Left colon (tissue), 2 donors: ENCODE measurements around the gene CTSE. TPM values are rescaled to one million over a fixed set of nuclear protein-coding genes. Genes with fewer than 3 reads are reported as not detected.
"Not testable (repeated sequence)": the region's sequence is repeated elsewhere in the genome, so short reads cannot be mapped to it uniquely, and the experiment has no call there.

Source experiments
- ATAC-seq: fragments of 200-7000 bp; cut with Tn5 transposase; one replicate; pipeline ENCODE4 v1.9.1; 2020; ENCODE audit warnings: mild to moderate bottlenecking, moderate library complexity
- DNase-seq, 2 donors: peaks; one replicate each; pipeline ENCODE4 v3.0.0-alpha.2; 2020
- intact Hi-C, 2 donors: fragments of 100-400 bp; cut with DNase I in 1 of 2; cut with micrococcal nuclease in 1 of 2; formaldehyde crosslinking; loops; one replicate each; pipeline versions ENCODE4 v1.11.2 to v1.14.0; 2022; cut with DNase I, micrococcal nuclease
- long read RNA-seq: library from polyadenylated mRNA; unstranded; transcript quantifications from one replicate; pipeline ENCODE4 v2.0.0, GENCODE V29; 2021
- total RNA-seq, 2 donors: library from RNA; stranded (reverse); fragmentation: NEBNext Ultra II Directional; extraction: Animal tissue kit (Norgen Biotek cat#: 25700); gene quantifications; one replicate each; pipeline ENCODE4 v1.2.1, GENCODE V29; 2021
- donor health status: DM: no; HTN: no; CAD: no.
- donor health status: DM: yes; HTN: yes; CAD: no.

Gene CTSE
- 10 to 100 TPM; 20.7 to 57.4 TPM for total RNA-seq
- long read RNA-seq, transcript CTSE-201 (9 exons, 2,228 nt) = major isoform, 29 of 50 reads
- long read RNA-seq, transcript CTSE-202 (8 exons, 2,071 nt) = minor isoform, 20 of 50 reads
- long read RNA-seq, partial matches to known transcripts = 1 of 50 reads
- long read RNA-seq, other reads (novel, unspliced or antisense) = 0 of 50 reads

DNA sequence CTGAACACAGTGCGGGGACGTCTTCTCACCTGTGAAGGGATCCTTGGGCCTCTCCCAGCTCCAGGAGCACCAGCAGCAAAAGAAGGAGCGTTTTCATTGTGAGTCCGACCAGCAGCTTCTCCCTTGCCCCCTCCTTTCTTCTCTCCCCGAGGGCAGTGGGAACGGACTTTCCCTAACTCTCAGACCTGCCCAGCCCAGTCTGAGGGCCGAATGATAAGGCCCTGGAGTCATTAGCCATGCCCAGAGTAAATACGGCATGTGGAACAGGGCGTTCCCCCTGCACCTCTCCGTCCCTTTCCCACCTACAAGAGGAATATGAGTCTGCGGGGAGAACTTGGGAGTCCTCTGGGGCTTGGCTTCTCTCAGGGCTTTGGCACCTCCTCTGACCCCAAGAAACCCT is at the start of gene CTSE:
CTSE (minus strand) TSS at position 201 of the 400 bp plus-strand sequence; CDS start at position 97, 104 bp downstream.
- ATAC-seq (peak; percentile 95), DNase-seq (peak; percentile 52 to 66)
- intact Hi-C loops = loop anchor here in 1 of 2 donors (10.0 kb wide), 1 partner anchor 81 kb away; no protein-coding TSS in a partner anchor

DNA sequence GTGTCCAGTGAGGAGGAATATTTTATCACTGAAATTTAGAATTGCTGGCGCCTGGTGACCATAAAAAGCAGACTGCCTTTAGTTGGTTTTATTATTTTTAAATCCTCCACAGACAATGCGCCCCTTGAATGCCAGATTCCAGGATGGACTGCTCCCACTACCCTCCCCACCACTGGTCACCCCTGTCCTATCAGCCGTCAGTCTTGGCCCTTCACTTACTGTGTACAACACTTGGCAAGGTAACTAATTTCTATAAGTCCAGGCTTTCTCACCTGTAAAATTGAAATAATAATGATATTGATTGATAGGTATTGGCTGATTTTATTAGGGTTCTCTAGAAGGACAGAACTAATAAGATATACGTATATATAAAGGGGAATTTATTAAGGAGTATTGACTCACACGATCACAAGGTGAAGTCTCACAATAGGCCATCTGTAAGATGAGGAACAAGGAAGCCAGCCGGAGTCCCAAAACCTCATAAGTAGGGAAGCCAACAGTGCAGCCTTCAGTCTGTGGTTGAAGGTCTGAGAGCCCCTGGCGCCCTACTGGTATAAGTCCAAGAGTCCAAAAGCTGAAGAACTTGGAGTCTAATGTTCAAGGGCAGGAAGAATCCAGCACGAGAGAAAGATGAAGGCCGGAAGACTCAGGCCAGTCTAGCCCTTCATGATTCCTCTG is 47.1 kb upstream of the CTSE start:
- intact Hi-C loops = no loop called here
- DNase-seq = no peak
- ATAC-seq = no peak

DNA sequence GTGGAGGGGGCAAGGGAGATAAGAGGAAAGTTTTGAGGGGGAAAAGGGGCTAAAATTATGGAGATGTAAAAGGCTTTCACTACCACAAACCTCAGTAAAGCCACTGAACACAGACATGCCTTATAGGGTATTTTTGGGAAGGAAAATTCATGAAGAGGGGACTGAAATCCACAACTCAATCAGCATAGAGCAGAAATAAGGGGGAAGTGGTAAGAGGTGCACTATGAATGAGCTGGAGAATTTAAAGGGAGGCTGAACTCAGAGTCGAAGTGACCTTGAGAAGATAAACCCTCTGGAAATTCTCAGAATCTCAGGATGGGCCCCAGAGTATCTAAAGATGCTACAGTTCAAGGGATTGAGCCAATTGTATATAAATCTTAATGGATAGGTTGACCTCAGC is 44.6 kb upstream of the CTSE start:
- intact Hi-C loops = no loop called here
- ATAC-seq = no peak
- DNase-seq = no peak

DNA sequence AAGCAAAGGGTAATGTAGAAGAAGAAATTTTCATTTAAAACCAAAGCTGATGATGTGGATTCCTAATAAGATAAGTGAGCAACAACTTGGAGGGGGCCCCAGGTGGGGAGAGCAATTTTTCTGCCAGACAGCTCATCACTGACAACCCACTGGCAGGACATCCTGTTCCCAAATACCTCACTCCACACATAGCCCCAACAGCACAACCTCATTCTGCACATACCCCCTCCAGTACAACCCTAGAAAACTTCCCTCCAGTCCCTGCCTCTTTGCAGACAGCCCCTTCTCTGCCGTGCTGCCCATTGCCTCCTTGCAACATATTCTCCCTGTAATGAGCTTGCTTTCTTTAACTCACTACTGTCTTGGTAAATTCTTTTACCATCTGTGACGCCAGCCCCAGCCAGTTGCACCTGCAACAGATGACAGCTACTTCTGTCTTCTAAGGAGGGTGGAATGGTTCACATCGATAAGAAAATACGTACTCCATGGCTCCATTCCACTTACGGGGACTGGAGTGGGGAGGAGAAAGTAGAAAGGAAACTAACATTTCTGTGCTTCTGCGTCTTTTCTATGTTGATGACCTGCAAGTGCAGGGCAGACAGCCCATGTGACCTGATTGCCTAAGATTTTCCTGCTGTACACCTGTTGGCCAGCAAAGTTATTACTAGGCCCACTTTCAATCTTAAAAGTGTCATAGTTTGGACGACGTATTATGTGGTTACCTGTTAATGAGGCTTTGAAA is 44.0 kb upstream of the CTSE start:
- ATAC-seq (no peak), DNase-seq (no peak)
- intact Hi-C loops = no loop called here

DNA sequence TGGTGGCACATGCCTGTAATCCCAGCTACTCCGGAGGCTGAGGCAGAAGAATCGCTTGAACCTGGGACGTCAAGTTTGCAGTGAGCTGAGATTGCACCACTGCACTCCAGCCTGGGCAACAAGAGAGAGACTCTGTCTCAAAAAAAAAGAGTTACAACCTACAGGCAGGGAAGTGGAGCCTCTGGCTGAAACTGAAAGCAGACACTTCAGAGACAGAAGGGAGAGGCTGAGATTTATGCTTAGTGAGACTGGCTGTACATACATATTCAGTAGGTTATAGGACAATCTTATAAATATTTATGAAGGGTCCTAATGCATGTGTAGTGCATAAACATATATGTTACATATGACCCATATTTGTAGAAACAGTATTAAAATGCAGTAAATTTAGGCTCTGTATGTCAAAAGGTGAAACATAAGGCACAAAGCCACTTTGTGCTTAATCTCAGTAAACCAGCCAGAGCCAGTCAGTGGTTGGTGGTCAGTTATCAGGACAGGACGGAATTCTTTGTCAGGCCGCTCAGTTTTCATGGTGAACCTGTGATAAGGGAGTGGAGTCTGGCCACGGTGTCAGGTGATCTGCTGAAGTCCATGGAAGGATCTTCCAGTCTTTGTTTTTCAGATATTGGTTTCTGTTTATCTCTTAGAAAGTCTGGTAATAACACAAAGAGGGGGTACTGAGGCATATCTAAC is 42.9 kb upstream of the CTSE start:
- no peak for ATAC-seq
- intact Hi-C loops = no loop called here
- no peak for DNase-seq

DNA sequence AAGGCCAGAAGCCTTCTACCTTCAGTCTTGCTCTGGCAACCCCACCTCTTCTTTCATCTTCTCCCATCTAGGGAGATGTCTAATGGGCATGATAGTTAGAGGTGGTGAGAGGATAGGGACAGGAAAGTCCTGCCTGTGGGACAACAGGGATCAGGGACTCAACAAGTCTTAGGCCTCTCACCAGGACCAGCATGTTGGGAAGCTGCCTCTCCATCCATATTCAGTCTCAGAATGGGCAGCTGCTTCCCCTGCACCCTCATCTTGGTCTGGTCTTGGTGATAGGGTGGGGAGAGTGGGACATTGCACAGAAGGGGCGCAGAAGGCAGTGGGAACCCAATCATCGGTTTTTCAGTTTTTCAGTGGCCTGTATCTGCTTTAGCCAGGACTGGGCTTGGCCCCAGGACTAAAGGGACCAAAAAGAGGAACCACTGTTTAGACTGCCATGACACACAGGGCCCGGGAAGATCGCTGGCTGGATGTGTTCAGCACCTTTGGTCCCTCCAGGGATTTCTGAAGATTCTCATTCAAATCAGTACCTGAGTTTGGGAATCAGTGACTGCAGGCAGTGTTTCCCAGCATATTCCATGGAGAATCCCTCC is 42.0 kb upstream of the CTSE start:
- intact Hi-C loops = no loop called here
- ATAC-seq (no peak), DNase-seq (no peak)

DNA sequence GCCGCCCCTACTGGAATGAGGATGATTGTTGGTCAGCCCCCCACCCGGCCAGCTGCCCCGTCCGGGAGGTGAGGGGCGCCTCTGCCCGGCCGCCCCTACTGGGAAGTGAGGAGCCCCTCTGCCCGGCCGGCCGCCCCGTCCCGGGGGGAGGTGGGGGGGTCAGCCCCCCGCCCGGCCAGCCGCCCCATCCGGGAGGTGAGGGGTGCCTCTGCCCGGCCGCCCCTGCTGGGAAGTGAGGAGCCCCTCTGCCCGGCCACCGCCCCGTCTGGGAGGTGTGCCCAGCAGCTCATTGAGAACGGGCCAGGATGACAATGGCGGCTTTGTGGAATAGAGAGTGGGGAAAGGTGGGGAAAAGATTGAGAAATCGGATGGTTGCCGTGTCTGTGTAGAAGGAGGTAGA is 40.8 kb upstream of the CTSE start:
- intact Hi-C loops, ATAC-seq, DNase-seq: not testable (repeated sequence)

DNA sequence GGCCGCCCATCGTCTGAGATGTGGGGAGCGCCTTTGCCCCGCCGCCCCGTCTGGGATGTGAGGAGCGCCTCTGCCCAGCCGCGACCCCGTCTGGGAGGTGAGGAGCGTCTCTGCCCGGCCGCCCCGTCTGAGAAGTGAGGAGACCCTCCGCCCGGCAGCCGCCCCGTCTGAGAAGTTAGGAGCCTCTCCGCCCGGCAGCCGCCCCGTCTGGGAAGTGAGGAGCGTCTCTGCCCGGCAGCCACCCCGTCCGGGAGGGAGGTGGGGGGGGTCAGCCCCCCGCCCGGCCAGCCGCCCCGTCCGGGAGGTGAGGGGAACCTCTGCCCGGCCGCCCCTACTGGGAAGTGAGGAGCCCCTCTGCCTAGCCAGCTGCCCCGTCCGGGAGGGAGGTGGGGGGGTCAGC is 40.3 kb upstream of the CTSE start:
- intact Hi-C loops, ATAC-seq, DNase-seq: not testable (repeated sequence)

DNA sequence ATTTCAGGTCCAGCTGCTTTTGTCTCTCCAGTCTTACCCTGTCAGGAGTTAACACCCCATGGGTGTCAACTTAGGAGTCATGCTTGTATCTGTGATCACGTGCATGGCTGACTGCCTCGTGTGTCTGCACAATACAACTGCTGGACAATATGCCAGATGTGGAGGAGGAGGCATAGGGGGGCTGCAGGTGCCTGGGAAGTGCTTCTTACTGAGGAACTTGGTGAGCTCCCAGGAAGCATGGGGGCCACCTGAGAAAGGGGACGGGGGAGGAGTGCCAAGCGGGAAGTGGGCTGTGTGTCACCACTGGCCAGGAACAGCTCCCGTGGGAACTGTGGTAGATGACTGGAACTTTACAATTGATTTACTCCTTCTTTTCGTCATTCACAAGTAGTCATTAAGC is 38.8 kb upstream of the CTSE start:
- ATAC-seq (no peak), DNase-seq (no peak)
- intact Hi-C loops = no loop called here

DNA sequence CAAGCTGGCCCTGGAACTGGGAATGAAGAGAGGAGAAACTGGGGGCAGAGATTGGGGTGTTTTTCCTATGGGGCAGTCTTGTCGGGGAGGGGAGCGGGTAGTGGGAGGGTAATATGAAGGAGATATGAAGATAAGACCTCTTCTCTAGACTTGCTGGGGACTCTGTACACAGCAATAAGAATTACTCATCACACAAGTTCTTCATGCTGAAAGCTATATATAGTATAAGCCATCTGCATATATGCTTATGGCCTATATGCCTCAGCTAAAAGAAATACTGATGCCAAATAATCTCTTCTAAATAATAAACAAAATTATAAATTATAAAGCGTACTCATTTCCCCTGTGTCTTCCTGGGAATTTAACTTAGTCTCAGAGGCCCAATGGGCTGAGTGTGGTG is 37.1 kb upstream of the CTSE start:
- DNase-seq (no peak), ATAC-seq (no peak)
- intact Hi-C loops = no loop called here

DNA sequence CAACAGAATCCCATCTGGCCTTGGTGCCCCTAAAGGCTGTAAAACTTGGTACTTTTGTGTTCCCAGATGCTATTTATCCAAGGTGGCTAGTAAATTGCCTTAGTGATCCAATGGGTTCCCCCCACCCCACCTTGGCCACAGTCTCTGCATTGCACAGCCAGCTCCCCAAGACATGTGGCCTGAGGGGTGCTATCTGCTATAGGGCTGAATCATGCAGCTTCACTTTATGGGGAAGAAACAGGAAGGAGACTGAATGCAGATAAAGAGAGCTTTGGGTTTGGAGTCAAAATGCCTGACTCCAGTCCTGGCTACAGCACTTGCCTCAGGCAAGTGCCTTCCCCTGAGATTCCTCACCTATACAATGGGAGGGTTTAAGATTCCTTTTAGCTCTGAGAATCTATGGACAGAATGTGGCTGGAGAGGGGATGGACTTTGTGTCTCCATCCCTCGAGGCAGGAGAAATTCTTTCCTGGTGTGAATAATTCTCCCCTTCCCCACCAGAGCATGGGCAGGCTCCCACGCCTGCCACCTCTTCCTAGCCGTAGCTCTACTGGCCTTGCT is 35.7 kb upstream of the CTSE start:
- DNase-seq = no peak
- ATAC-seq = no peak
- intact Hi-C loops = no loop called here

DNA sequence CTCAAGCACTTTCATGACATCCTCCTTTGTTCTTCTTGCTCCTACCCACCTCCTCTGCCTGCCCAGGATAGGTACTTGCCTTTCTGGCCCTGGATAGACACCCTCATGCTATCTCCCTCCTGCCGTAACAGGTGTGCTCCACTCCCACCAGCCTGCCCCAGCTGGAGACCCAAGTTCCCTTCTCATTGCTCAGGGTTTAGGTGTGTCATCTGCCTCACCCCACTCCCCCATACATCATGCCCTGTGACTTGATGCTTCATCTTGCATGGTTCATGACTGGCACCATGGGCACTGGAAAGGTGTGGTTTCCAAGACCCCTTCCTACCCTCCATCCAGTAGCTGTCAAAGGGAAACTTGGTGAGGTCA is 35.2 kb upstream of the CTSE start:
- intact Hi-C loops = no loop called here
- DNase-seq (no peak), ATAC-seq (no peak)

DNA sequence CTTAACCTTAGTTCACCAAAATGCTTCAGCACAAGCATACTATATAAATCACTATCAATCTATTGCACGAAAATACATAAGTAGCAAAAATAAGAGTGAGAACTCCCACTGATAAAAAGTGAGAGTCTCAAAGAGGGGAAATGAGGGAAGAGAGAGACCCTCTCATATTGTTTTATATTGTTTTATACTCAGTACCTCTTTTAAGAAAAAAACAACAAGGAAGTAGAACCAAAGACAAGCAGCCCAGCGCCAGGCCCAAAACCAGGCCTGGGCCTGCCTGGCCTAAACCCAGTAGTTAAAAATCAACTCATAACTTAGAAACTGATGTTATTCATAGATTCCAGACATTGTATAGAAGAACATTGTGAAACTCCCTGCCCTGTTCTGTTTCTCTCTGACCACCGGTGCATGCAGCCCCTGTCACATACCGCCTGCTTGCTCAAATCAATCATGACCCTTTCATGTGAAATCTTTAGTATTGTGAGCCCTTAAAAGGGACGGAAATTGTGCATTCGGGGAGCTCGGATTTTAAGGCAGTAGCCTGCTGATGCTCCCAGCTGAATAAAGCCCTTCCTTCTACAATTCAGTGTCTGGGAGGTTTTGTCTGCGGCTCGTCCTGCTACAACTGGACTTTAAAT is 34.7 kb upstream of the CTSE start:
- DNase-seq, ATAC-seq, intact Hi-C loops: not testable (repeated sequence)

DNA sequence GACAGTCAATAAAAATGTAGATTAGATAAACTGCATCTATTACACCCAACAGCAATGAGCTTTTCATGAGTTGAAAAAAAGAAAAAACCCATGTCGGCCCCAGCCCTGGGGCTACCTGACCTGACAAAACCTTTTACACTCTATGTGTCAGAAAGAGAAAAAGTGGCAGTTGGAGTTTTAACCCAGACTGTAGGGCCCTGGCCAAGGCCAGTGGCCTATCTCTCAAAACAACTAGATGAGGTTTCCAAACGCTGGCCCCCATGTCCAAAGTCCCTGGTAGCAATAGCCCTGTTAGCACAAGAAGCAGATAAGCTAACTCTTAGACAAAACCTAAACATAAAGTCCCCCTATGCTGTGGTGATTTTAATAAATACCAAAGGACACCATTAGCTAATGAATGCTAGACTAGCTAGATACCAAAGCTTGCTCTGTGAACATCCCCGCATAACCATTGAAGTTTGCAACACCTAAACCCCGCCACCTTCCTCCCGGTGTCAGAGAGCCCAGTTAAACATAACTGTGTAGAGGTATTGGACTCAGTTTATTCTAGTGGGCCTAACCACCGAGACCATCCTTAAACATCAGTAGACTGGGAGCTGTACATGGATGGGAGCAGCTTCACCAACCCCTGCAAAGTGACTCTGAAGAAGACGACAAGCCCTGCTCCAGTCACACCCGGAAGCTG is 32.1 kb upstream of the CTSE start:
- ATAC-seq, intact Hi-C loops, DNase-seq: not testable (repeated sequence)

DNA sequence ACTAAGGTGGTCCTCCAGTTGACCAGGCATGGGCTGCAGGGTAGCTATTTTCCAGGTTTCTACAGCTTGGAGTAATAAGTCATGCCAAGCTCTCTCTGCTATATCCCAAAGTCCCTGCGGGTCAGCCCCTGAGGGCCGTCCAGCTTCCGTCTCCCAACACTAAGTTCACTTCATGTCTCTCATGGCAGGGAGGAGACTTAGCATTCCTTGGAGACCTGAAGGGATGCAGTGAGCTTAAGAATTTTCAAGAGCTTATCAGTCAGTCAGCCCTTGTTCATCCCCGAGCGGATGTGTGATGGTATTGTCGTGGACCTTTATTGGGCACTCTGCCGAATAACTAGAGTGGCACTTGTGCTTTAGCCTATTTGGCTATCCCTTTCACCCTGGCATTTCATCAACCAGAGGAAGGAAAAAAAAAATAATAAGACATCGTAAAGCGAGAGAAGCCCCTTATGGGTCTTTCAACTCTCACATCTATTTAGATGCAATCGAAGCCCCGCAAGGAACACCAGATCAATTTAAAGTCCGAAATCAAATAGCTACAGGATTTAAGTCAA is 31.5 kb upstream of the CTSE start:
- intact Hi-C loops, ATAC-seq, DNase-seq: not testable (repeated sequence)

DNA sequence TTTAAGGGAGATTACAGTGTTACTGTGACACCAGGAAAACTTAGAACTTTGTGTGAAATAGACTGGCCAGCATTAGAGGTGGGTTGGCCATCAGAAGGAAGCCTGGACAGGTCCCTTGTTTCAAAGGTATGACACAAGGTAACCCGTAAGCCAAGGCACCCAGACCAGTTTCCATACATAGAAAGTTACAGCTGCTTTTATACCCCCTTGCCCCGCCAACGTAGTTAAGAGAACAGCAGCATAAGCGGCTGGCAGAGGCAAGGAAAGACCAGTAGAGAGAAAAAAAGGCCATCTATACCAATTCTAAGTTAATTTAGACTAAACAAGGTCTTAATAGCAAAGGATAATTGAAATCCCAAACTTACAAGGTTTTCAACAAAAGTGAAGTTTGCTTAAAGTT is 29.9 kb upstream of the CTSE start:
- intact Hi-C loops, DNase-seq, ATAC-seq: not testable (repeated sequence)

DNA sequence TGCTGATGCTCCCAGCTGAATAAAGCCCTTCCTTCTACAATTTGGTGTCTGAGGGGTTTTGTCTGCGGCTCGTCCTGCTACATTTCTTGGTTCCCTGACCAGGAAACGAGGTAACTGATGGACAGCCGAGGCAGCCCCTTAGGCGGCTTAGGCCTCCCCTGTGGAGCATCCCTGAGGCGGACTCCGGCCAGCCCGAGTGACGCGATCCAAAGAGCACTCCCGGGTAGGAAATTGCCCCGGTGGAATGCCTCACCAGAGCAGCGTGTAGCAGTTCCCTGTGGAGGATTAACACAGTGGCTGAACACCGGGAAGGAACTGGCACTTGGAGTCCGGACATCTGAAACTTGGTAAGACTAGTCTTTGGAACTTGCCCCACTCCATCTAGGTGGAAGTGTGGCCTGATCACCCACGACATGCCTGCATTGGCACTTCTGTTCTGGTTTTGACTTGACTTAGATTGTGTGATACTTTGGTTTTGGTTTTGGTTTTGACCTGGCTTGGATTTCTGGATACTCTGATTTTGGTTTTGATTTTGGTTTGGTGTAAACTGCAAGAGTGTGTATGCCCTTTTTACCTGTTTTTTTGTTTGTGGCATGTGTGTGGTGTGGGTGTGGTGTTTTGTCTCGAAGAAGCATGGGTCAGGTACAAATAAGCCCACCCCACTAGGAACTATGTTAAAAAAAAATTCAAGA is 29.4 kb upstream of the CTSE start, which contains the start of gene RHEX:
RHEX (plus strand) TSS at position 255 of the 692 bp plus-strand sequence. CDS start 44,656 bp downstream, outside the sequence.
- ATAC-seq, DNase-seq, intact Hi-C loops: not testable (repeated sequence)
